GM19372 (cell line): ENCODE results near the gene CRAMP1.
"Not testable (repeated sequence)": the region's sequence is repeated elsewhere in the genome, so short reads cannot be mapped to it uniquely, and the experiment has no call there.

ENCODE experiments used
- ATAC-seq: cut with Tn5 transposase; IDR thresholded peaks from one replicate; pipeline ENCODE4 v1.9.1; 2021; ENCODE audit warnings: mild to moderate bottlenecking, low read depth, moderate library complexity; ENCODE audit not compliant: unreplicated experiment

CRAMP1 gene

GRCh38 chr16:1706386-1707192 is 94.4 kb downstream of the CRAMP1 start:
- ATAC-seq: peak; percentile 10

GRCh38 chr16:1707193-1707790 is 95.1 kb downstream of the CRAMP1 start:
- no peak for ATAC-seq

- no peak for ATAC-seq
Observed at GRCh38 chr16:1708083-1708767, 96.1 kb downstream of the CRAMP1 start.

GRCh38 chr16:1708768-1709180 is 96.6 kb downstream of the CRAMP1 start:
- no peak for ATAC-seq

- ATAC-seq: no peak
Observed at GRCh38 chr16:1709356-1709755, 97.2 kb downstream of the CRAMP1 start.

GRCh38 chr16:1710811-1711507 is 98.8 kb downstream of the CRAMP1 start:
- ATAC-seq: no peak

- ATAC-seq: no peak
Observed at GRCh38 chr16:1712791-1713261, 100.7 kb downstream of the CRAMP1 start.

GRCh38 chr16:1713331-1713730 is 101.2 kb downstream of the CRAMP1 start:
- no peak for ATAC-seq

GRCh38 chr16:1713933-1714332 is 101.8 kb downstream of the CRAMP1 start:
- ATAC-seq: no peak

- ATAC-seq: no peak
Observed at GRCh38 chr16:1715220-1715619, 103.1 kb downstream of the CRAMP1 start.

- ATAC-seq: not testable (repeated sequence)
Observed at GRCh38 chr16:1718236-1718635, 106.1 kb downstream of the CRAMP1 start.

GRCh38 chr16:1719559-1720229 is 107.5 kb downstream of the CRAMP1 start:
- ATAC-seq: not testable (repeated sequence)

- ATAC-seq: no peak
Observed at GRCh38 chr16:1721372-1721771, 109.2 kb downstream of the CRAMP1 start.

GRCh38 chr16:1723450-1724147 is 111.4 kb downstream of the CRAMP1 start:
- no peak for ATAC-seq

- ATAC-seq: no peak
Observed at GRCh38 chr16:1724491-1724890, 112.3 kb downstream of the CRAMP1 start.

GRCh38 chr16:1726661-1727502 is 114.7 kb downstream of the CRAMP1 start:
- no peak for ATAC-seq
